SK-N-SH (cell line): ENCODE measurements around the gene DDX51. TPM values are rescaled to one million over a fixed set of nuclear protein-coding genes. Genes with fewer than 3 reads are reported as not detected.

Source experiments
- CTCF ChIA-PET: fragments of 300-600, 350-600 bp; formaldehyde crosslinking; extraction: SDS; loops from one replicate; lab custom pipeline; 2021; lab: Yijun Ruan, JAX
- POLR2A ChIA-PET: fragments of 350-600 bp; sonication (Branson Sonifier 250); formaldehyde crosslinking; extraction: SDS; loops from one replicate; lab custom pipeline; 2020; ENCODE audit warnings: antibody characterized with exemption, inconsistent platforms; lab: Yijun Ruan, JAX
- DNase-seq: peaks from one replicate; pipeline ENCODE4 v3.0.0; 2012
- H2AFZ ChIP-seq: fragments of 200-600 bp; sonication (generic); 2 replicates; pipeline ENCODE4 v1.8.1; 2016; ENCODE audit warnings: antibody characterized with exemption, mild to moderate bottlenecking, low read depth
- H3F3A ChIP-seq: fragments of 200-600 bp; sonication (generic); replicated peaks from 2 replicates; pipeline ENCODE3; 2016; ENCODE audit warnings: antibody characterized with exemption, mild to moderate bottlenecking; ENCODE audit not compliant: insufficient read depth
- H3K27ac ChIP-seq, 2 experiments: fragments of 200-500 bp in 1 of 2; fragments of 200-600 bp in 1 of 2; sonication (Bioruptor generic) in 1 of 2; sonication (generic), shearing (Covaris generic) in 1 of 2; 2 replicates each; pipeline versions ENCODE4 v1.5.1 to v1.6.1; 2014 to 2016; ENCODE audit warnings: low read depth in 2 of 2, inconsistent platforms in 1 of 2, low read length in 1 of 2, mild to moderate bottlenecking in 1 of 2, mixed read lengths in 1 of 2
- H3K27me3 ChIP-seq: fragments of 200-600 bp; sonication (generic), shearing (Covaris generic); 2 replicates; pipeline ENCODE4 v1.6.1; 2016; ENCODE audit warnings: mixed run types; ENCODE audit not compliant: insufficient read depth
- H3K36me3 ChIP-seq, 2 experiments: fragments of 200-500 bp in 1 of 2; fragments of 200-600 bp in 1 of 2; sonication (Bioruptor generic) in 1 of 2; sonication (generic) in 1 of 2; replicated peaks in 1 of 2; 2 replicates each; pipeline versions ENCODE3 to v1.5.1; 2014 to 2016; ENCODE audit warnings: low read length in 1 of 2, mild to moderate bottlenecking in 1 of 2; ENCODE audit not compliant: insufficient read depth in 2 of 2, control insufficient read depth in 1 of 2
- H3K4me1 ChIP-seq, 2 experiments: fragments of 200-500 bp in 1 of 2; fragments of 200-600 bp in 1 of 2; sonication (Bioruptor generic) in 1 of 2; sonication (generic), shearing (Covaris generic) in 1 of 2; 2 replicates each; pipeline versions ENCODE4 v1.5.1 to v1.6.1; 2014 to 2016; ENCODE audit warnings: low read depth in 1 of 2, low read length in 1 of 2, mixed run types in 1 of 2; ENCODE audit not compliant: insufficient read depth in 2 of 2, control insufficient read depth in 1 of 2
- H3K4me2 ChIP-seq: fragments of 200-600 bp; sonication (generic), shearing (Covaris generic); 2 replicates; pipeline ENCODE4 v1.6.1; 2017; ENCODE audit warnings: mixed run types
- H3K4me3 ChIP-seq, 2 experiments: fragments of 200-500 bp in 1 of 2; fragments of 200-600 bp in 1 of 2; sonication (Bioruptor generic) in 1 of 2; sonication (generic), shearing (Covaris generic) in 1 of 2; 2 replicates each; pipeline versions ENCODE4 v1.5.1 to v1.8.1; 2014 to 2016; ENCODE audit warnings: low read depth in 2 of 2, inconsistent platforms in 1 of 2, low read length in 1 of 2, mild to moderate bottlenecking in 1 of 2, mixed read lengths in 1 of 2, moderate library complexity in 1 of 2
- H3K79me2 ChIP-seq: fragments of 200-600 bp; sonication (generic); 2 replicates; pipeline ENCODE4 v1.8.1; 2017; ENCODE audit warnings: mild to moderate bottlenecking; ENCODE audit not compliant: insufficient read depth
- H3K9ac ChIP-seq: fragments of 200-600 bp; sonication (generic); 2 replicates; pipeline ENCODE4 v1.6.1; 2017; ENCODE audit warnings: mixed run types
- H3K9me2 ChIP-seq: fragments of 200-600 bp; sonication (generic); 2 replicates; pipeline ENCODE4 v1.6.1; 2017; ENCODE audit warnings: mixed run types
- H3K9me3 ChIP-seq: fragments of 200-600 bp; sonication (generic); 2 replicates; pipeline ENCODE4 v1.6.1; 2017; ENCODE audit warnings: mixed run types, mild to moderate bottlenecking, moderate library complexity
- H4K20me1 ChIP-seq: fragments of 200-600 bp; sonication (generic); 2 replicates; pipeline ENCODE4 v1.6.1; 2017; ENCODE audit warnings: mild to moderate bottlenecking, mixed run types; ENCODE audit not compliant: insufficient read depth
- ELF1 ChIP-seq: IDR thresholded peaks from 2 replicates; pipeline ENCODE4 v1.4.0; 2012
- EP300 ChIP-seq, 2 experiments: IDR thresholded peaks; 2 replicates each; pipeline versions ENCODE4 v1.4.0 to v1.6.1; 2012; ENCODE audit warnings: borderline replicate concordance in 1 of 2, low read depth in 1 of 2, low read length in 1 of 2
- FOSL2 ChIP-seq: IDR thresholded peaks from 2 replicates; pipeline ENCODE4 v1.4.0; 2012; ENCODE audit warnings: low read depth, mild to moderate bottlenecking, moderate library complexity, borderline replicate concordance
- FOXJ3 ChIP-seq: sonication (generic); formaldehyde crosslinking; IDR thresholded peaks from 2 replicates; pipeline ENCODE4 v1.5.1; 2020; ENCODE audit warnings: mild to moderate bottlenecking, missing genetic modification reagents
- FOXM1 ChIP-seq: IDR thresholded peaks from 2 replicates; pipeline ENCODE4 v1.4.0; 2012; ENCODE audit warnings: low read depth, mild to moderate bottlenecking
- GABPA ChIP-seq: IDR thresholded peaks from 2 replicates; pipeline ENCODE4 v1.4.0; 2012; ENCODE audit warnings: low read depth, mild to moderate bottlenecking
- GATA2 ChIP-seq: sonication (generic); formaldehyde crosslinking; IDR thresholded peaks from 2 replicates; pipeline ENCODE4 v1.5.0; 2020; ENCODE audit warnings: mild to moderate bottlenecking, missing genetic modification reagents
- MAX ChIP-seq: IDR thresholded peaks from 2 replicates; pipeline ENCODE4 v1.4.0; 2012; ENCODE audit warnings: low read depth
- MEF2A ChIP-seq: IDR thresholded peaks from 2 replicates; pipeline ENCODE4 v1.4.0; 2012; ENCODE audit warnings: low read depth, borderline replicate concordance
- NFIC ChIP-seq: IDR thresholded peaks from 2 replicates; pipeline ENCODE4 v1.4.0; 2012; ENCODE audit warnings: borderline replicate concordance
- NRF1 ChIP-seq: IDR thresholded peaks from 2 replicates; pipeline ENCODE4 v1.6.1; 2012; ENCODE audit warnings: low read depth, mild to moderate bottlenecking, low read length
- POLR2AphosphoS5 ChIP-seq: IDR thresholded peaks from 2 replicates; pipeline ENCODE4 v1.6.1; 2012; ENCODE audit warnings: low read depth, low read length
- SIN3A ChIP-seq: IDR thresholded peaks from 2 replicates; pipeline ENCODE4 v1.6.1; 2012; ENCODE audit warnings: low read depth, mild to moderate bottlenecking, low read length, moderate library complexity, borderline replicate concordance
- SMC3 ChIP-seq: IDR thresholded peaks from 2 replicates; pipeline ENCODE4 v1.6.1; 2012; ENCODE audit warnings: low read depth, low read length, improper control_type of control experiment
- TAF1 ChIP-seq: IDR thresholded peaks from 2 replicates; pipeline ENCODE4 v1.6.1; 2012; ENCODE audit warnings: low read depth, mild to moderate bottlenecking, low read length, moderate library complexity, borderline replicate concordance
- TEAD4 ChIP-seq: IDR thresholded peaks from 2 replicates; pipeline ENCODE4 v1.4.0; 2012; ENCODE audit warnings: mild to moderate bottlenecking, borderline replicate concordance; ENCODE audit not compliant: insufficient read depth
- YY1 ChIP-seq: IDR thresholded peaks from 2 replicates; pipeline ENCODE4 v1.4.0; 2012; ENCODE audit warnings: low read depth, mild to moderate bottlenecking
- WGBS: methylation state at CpG from one replicate; pipeline ENCODE4 v1.1.6; 2017; ENCODE audit warnings: low lambda C conversion rate; 5-methylcytosine and 5-hydroxymethylcytosine counted together
- polyA plus RNA-seq, 3 experiments: library from polyadenylated mRNA; depleted of rRNA; stranded (reverse); fragments of >200 nt; gene quantifications; 2 replicates each; pipeline ENCODE4 v1.2.3, GENCODE V29; 2012
- TF ChIP-seq, protein P1 (sequence below): fragments of 200-600 bp; sonication (generic); IDR thresholded peaks from 2 replicates; pipeline ENCODE4 v1.6.1; 2017; ENCODE audit warnings: antibody characterized with exemption, mild to moderate bottlenecking, moderate library complexity
- TF ChIP-seq, protein P2 (sequence below): IDR thresholded peaks from 2 replicates; pipeline ENCODE4 v1.6.1; 2012; ENCODE audit warnings: mild to moderate bottlenecking, low read depth, low read length, moderate library complexity
- TF ChIP-seq, protein P3 (sequence below): IDR thresholded peaks from 2 replicates; pipeline ENCODE4 v1.4.0; 2012; ENCODE audit warnings: low read depth, borderline replicate concordance

The DDX51 gene
- polyA plus RNA-seq, 1 of the 3 experiments (the other 2 are of a cell fraction): 17.3 TPM

DNA sequence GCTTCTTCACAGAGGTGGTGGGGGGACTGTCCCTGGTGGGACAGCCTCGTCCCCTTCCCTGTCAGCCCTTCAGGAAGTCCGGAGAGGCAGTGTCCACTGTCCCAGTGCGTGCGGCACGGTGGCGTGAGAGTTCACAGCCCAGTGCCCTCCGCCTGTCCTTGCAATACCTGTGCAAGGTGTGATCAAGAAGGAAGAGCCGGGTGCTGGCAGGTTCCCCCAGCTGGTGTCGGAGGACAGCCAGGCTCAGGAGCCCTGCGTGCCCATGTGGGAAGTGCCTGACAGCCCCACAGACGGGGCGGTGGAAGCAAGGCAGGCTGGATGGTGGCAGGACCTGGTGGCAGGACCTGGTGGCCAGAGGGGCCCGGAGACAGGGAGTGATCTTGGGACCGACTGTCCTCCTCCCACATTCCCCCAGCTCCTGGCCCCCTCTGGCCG lies 16.5 kb upstream of the DDX51 start:
- no peak overlapping the region for H3K27ac ChIP-seq
- peaks cover 20% of the 10 kb centered on the region for H3F3A ChIP-seq
- WGBS: 45% methylated on average over 10 of the region's 15 CpGs
- H4K20me1 ChIP-seq: no peaks in the 10 kb centered on the region
- H3K4me1 ChIP-seq: peaks cover 0 to 2% of the 10 kb centered on the region in 2 experiments; a peak in 1 of 4 replicates
- no peak overlapping the region for H3K4me2 ChIP-seq
- H3K4me3 ChIP-seq: no peak overlapping the region
- H3K9ac ChIP-seq: no peak overlapping the region
- no peaks in the 10 kb centered on the region for H3K9me2 ChIP-seq
- no peaks in the 10 kb centered on the region for H3K9me3 ChIP-seq
- H3K36me3 ChIP-seq: no peaks in the 10 kb centered on the region
- ChIA-PET POLR2A (interaction anchor here (0.8 kb wide), 1 partner anchor 14 kb away, joined by 3 read pairs; no protein-coding TSS in a partner anchor), CTCF (interaction anchor here (0.7 to 5.3 kb wide), 2 partner anchors 254 to 258 kb away, joined by 3 to 33 read pairs; no protein-coding TSS in a partner anchor)
- no peak overlapping the region for H2AFZ ChIP-seq
- TF ChIP-seq TAF1 (no peak), SIN3A (no peak), NFIC (no peak), SMC3 (no peak), TEAD4 (no peak), GABPA (no peak), MAX (no peak), FOXM1 (no peak), GATA2 (CRISPR knock-in tag) (no peak), NRF1 (no peak), MEF2A (no peak), FOSL2 (no peak), YY1 (no peak), FOXJ3 (CRISPR knock-in tag) (no peak), POLR2AphosphoS5 (no peak), EP300 (IDR thresholded peaks at IDR 0.05; ENCODE audit: borderline replicate concordance in 1 of 2, low read depth in 1 of 2, low read length in 1 of 2) (no peak), ELF1 (no peak)
- TF ChIP-seq, protein P1, sequence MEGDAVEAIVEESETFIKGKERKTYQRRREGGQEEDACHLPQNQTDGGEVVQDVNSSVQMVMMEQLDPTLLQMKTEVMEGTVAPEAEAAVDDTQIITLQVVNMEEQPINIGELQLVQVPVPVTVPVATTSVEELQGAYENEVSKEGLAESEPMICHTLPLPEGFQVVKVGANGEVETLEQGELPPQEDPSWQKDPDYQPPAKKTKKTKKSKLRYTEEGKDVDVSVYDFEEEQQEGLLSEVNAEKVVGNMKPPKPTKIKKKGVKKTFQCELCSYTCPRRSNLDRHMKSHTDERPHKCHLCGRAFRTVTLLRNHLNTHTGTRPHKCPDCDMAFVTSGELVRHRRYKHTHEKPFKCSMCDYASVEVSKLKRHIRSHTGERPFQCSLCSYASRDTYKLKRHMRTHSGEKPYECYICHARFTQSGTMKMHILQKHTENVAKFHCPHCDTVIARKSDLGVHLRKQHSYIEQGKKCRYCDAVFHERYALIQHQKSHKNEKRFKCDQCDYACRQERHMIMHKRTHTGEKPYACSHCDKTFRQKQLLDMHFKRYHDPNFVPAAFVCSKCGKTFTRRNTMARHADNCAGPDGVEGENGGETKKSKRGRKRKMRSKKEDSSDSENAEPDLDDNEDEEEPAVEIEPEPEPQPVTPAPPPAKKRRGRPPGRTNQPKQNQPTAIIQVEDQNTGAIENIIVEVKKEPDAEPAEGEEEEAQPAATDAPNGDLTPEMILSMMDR: no peak
- TF ChIP-seq, protein P2, sequence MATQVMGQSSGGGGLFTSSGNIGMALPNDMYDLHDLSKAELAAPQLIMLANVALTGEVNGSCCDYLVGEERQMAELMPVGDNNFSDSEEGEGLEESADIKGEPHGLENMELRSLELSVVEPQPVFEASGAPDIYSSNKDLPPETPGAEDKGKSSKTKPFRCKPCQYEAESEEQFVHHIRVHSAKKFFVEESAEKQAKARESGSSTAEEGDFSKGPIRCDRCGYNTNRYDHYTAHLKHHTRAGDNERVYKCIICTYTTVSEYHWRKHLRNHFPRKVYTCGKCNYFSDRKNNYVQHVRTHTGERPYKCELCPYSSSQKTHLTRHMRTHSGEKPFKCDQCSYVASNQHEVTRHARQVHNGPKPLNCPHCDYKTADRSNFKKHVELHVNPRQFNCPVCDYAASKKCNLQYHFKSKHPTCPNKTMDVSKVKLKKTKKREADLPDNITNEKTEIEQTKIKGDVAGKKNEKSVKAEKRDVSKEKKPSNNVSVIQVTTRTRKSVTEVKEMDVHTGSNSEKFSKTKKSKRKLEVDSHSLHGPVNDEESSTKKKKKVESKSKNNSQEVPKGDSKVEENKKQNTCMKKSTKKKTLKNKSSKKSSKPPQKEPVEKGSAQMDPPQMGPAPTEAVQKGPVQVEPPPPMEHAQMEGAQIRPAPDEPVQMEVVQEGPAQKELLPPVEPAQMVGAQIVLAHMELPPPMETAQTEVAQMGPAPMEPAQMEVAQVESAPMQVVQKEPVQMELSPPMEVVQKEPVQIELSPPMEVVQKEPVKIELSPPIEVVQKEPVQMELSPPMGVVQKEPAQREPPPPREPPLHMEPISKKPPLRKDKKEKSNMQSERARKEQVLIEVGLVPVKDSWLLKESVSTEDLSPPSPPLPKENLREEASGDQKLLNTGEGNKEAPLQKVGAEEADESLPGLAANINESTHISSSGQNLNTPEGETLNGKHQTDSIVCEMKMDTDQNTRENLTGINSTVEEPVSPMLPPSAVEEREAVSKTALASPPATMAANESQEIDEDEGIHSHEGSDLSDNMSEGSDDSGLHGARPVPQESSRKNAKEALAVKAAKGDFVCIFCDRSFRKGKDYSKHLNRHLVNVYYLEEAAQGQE: no peak
- TF ChIP-seq, protein P3, sequence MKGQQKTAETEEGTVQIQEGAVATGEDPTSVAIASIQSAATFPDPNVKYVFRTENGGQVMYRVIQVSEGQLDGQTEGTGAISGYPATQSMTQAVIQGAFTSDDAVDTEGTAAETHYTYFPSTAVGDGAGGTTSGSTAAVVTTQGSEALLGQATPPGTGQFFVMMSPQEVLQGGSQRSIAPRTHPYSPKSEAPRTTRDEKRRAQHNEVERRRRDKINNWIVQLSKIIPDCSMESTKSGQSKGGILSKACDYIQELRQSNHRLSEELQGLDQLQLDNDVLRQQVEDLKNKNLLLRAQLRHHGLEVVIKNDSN: no peak
- H3K79me2 ChIP-seq: no peaks in the 10 kb centered on the region
- H3K27me3 ChIP-seq: peaks cover 17% of the 10 kb centered on the region
- DNase-seq: no peak
